ENCODE measurements around the gene GNG12. TPM values are rescaled to one million over a fixed set of nuclear protein-coding genes. Genes with fewer than 3 reads are reported as not detected.
A peak's percentile ranks its signal among the peaks of the same experiment; 100 is the strongest.

The GNG12 gene
- total RNA-seq, 1 experiment from 2014 or later: 70.0 TPM

GRCh38 chr1:67733681-67734322, 99.5 kb downstream of the GNG12 start:
- DNase-seq (ENCODE audit: low read depth, low spot score): no peak
- H3K36me3 ChIP-seq (ENCODE audit: control insufficient read depth, insufficient read depth, low read length): no peaks in the 10 kb centered on the region
- intact Hi-C loops (cut with micrococcal nuclease; ENCODE audit: unreplicated experiment) (no loop called here), in situ Hi-C loops (cut with HindIII; ENCODE audit: low pct_unique_long_range_greater_than_20kb, low sequenced_read_pairs) (no loop called here)
- ATAC-seq: no peak
- TF ChIP-seq SIN3A (IDR thresholded peaks at IDR 0.05; ENCODE audit: borderline replicate concordance, insufficient read depth, low read depth, low read length) (no peak), TCF7L2 (IDR thresholded peaks at IDR 0.05; ENCODE audit: low read depth, low read length) (no peak), CTCF (IDR thresholded peaks at IDR 0.05) (no peak), REST (IDR thresholded peaks at IDR 0.05; ENCODE audit: insufficient read depth in 1 of 2, low read depth in 2 of 2, low read length in 1 of 2) (no peak), POLR2AphosphoS5 (IDR thresholded peaks at IDR 0.05; ENCODE audit: low read depth, low read length) (no peak)
- H3K4me1 ChIP-seq (ENCODE audit: control insufficient read depth, insufficient read depth, low read length): peaks cover 18% of the 10 kb centered on the region
- H3K27me3 ChIP-seq (ENCODE audit: control insufficient read depth, insufficient read depth, low read length): no peaks in the 10 kb centered on the region
- no TSS peak for BruUV-seq (replicated peaks)
- POLR2A ChIA-PET: no interaction called here
- no peaks in the 10 kb centered on the region for H3K9me3 ChIP-seq (ENCODE audit: control insufficient read depth, insufficient read depth, low read depth, low read length)
- CTCF ChIA-PET: no interaction called here
- no peak overlapping the region for H3K4me3 ChIP-seq (ENCODE audit: low read depth in 2 of 2, low read length in 2 of 2)
- no peak overlapping the region for H3K27ac ChIP-seq (ENCODE audit: low read length)

GRCh38 chr1:67732750-67733151, 100.5 kb downstream of the GNG12 start:
- H3K27ac ChIP-seq (ENCODE audit: low read length): no peak overlapping the region
- intact Hi-C loops (cut with micrococcal nuclease; ENCODE audit: unreplicated experiment): no loop called here
- no peaks in the 10 kb centered on the region for H3K27me3 ChIP-seq (ENCODE audit: control insufficient read depth, insufficient read depth, low read length)
- BruUV-seq (replicated peaks): no TSS peak
- no peaks in the 10 kb centered on the region for H3K9me3 ChIP-seq (ENCODE audit: control insufficient read depth, insufficient read depth, low read depth, low read length)
- no peaks in the 10 kb centered on the region for H3K36me3 ChIP-seq (ENCODE audit: control insufficient read depth, insufficient read depth, low read length)
- no peak for DNase-seq (ENCODE audit: low read depth, low spot score)
- H3K4me3 ChIP-seq (ENCODE audit: low read depth in 2 of 2, low read length in 2 of 2): no peak overlapping the region
- POLR2A ChIA-PET: no interaction called here
- 0 out of 2 replicates have a peak, but pooled peaks have one; percentile 55 for ATAC-seq
- peaks cover 18% of the 10 kb centered on the region for H3K4me1 ChIP-seq (ENCODE audit: control insufficient read depth, insufficient read depth, low read length)
- in situ Hi-C loops (cut with HindIII; ENCODE audit: low pct_unique_long_range_greater_than_20kb, low sequenced_read_pairs): no loop called here
- CTCF ChIA-PET: no interaction called here
- TF ChIP-seq POLR2AphosphoS5 (IDR thresholded peaks at IDR 0.05; ENCODE audit: low read depth, low read length) (no peak), SIN3A (IDR thresholded peaks at IDR 0.05; ENCODE audit: borderline replicate concordance, insufficient read depth, low read depth, low read length) (no peak), CTCF (IDR thresholded peaks at IDR 0.05) (no peak), TCF7L2 (IDR thresholded peaks at IDR 0.05; ENCODE audit: low read depth, low read length) (no peak), REST (IDR thresholded peaks at IDR 0.05; ENCODE audit: insufficient read depth in 1 of 2, low read depth in 2 of 2, low read length in 1 of 2) (no peak)

Measured in Panc1 (cell line).